ENCODE results near the gene MAD2L1BP. TPM values are rescaled to one million over a fixed set of nuclear protein-coding genes. Genes with fewer than 3 reads are reported as not detected.

MAD2L1BP gene
- total RNA-seq, 1 experiment from 2014 or later, result 46.3 TPM

DNA sequence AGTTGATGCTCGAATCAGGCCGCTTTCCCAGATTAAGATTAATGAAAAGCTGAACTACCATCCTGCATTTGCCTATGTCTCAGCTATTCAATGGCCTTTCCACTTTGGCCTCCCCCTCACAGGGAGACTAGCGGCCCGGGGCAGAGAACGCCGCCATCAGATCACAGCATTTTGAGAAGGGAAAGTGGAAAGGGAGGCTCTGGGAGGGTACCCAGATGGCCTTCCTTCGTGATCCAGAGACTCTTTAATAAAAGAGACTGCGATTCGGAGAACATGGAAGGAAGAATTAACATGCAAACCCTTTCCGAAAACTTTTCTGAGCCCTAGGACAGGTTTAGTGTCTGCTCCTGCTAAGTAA is 51.4 kb downstream of the MAD2L1BP start:
- Histone ChIP-seq H3K9me3 (ENCODE audit: control insufficient read depth, low read depth, low read length) (no peaks in the 10 kb centered on the region), H3K4me1 (ENCODE audit: insufficient read depth, low read length) (no peaks in the 10 kb centered on the region; the same call in 1 of the 2 replicates), H2BK12ac (ENCODE audit: insufficient read length, low read depth, low read length) (no peak overlapping the region), H3K23me2 (ENCODE audit: insufficient read length, low read depth, low read length, poor library complexity, severe bottlenecking) (peaks cover 8% of the 10 kb centered on the region), H2AFZ (ENCODE audit: low read length) (no peak overlapping the region), H2AK5ac (ENCODE audit: insufficient read length, low read length) (no peak overlapping the region), H2BK120ac (ENCODE audit: low read depth, low read length, poor library complexity, severe bottlenecking) (no peak overlapping the region), H3K79me2 (ENCODE audit: insufficient read depth, low read length) (peaks cover 26% of the 10 kb centered on the region), H3T11ph (ENCODE audit: low read length) (no peak overlapping the region), H3K18ac (ENCODE audit: insufficient read length, low read depth, low read length) (no peak overlapping the region), H4K8ac (replicated peaks; ENCODE audit: insufficient read length, low read depth, low read length) (no peak overlapping the region), H4K5ac (ENCODE audit: insufficient read length, low read depth, low read length) (no peak overlapping the region), H4K20me1 (ENCODE audit: control insufficient read depth, insufficient read depth, insufficient read length) (no peaks in the 10 kb centered on the region), H4K91ac (ENCODE audit: insufficient read length, low read depth, low read length) (no peak overlapping the region), H3K4me2 (ENCODE audit: insufficient read depth, insufficient read length, low read length) (peak overlapping the region; percentile 78), H3K9ac (ENCODE audit: extremely low read depth, insufficient read length, low read length) (peak overlapping the region; percentile 89), H3K27me3 (ENCODE audit: insufficient read depth, low read length) (no peaks in the 10 kb centered on the region), H2BK15ac (ENCODE audit: low read depth, low read length) (no peak overlapping the region), H3K14ac (ENCODE audit: insufficient read depth, low read length) (0 out of 2 replicates have a peak overlapping the region, but pooled peaks have one; percentile 2), H3K79me1 (ENCODE audit: insufficient read depth, low read depth, low read length, poor library complexity, severe bottlenecking) (peaks cover 13% of the 10 kb centered on the region), H3K4ac (ENCODE audit: low read depth, low read length) (no peak overlapping the region), H2BK20ac (ENCODE audit: low read depth, low read length, poor library complexity, severe bottlenecking) (no peak overlapping the region), H2BK5ac (ENCODE audit: insufficient read length, low read length) (no peak overlapping the region), H3K27ac (ENCODE audit: insufficient read length, low read depth, low read length) (no peak overlapping the region), H3K56ac (ENCODE audit: insufficient read length, low read depth, low read length) (peak overlapping the region; percentile 9), H3K23ac (ENCODE audit: insufficient read length, low read depth, low read length) (no peak overlapping the region)
- H3K9me3 Mint-ChIP-seq, result no peaks in the 10 kb centered on the region
- WGBS (ENCODE audit: extremely low coverage, insufficient read length, low lambda C conversion rate), result no CpG with 5 or more reads among the region's 10 CpGs
- H3K27ac Mint-ChIP-seq, result peak overlapping the region; percentile 83 to 97 (median 91); a peak in 5 of 7 replicates
- no peak for DNase-seq
- peak overlapping the region; percentile 96 to 98 for H3K4me3 Mint-ChIP-seq
- TF ChIP-seq, protein P1, sequence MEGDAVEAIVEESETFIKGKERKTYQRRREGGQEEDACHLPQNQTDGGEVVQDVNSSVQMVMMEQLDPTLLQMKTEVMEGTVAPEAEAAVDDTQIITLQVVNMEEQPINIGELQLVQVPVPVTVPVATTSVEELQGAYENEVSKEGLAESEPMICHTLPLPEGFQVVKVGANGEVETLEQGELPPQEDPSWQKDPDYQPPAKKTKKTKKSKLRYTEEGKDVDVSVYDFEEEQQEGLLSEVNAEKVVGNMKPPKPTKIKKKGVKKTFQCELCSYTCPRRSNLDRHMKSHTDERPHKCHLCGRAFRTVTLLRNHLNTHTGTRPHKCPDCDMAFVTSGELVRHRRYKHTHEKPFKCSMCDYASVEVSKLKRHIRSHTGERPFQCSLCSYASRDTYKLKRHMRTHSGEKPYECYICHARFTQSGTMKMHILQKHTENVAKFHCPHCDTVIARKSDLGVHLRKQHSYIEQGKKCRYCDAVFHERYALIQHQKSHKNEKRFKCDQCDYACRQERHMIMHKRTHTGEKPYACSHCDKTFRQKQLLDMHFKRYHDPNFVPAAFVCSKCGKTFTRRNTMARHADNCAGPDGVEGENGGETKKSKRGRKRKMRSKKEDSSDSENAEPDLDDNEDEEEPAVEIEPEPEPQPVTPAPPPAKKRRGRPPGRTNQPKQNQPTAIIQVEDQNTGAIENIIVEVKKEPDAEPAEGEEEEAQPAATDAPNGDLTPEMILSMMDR (conservative IDR thresholded peaks at IDR 0.05), result no peak
- no peaks in the 10 kb centered on the region; the same call in 1 of the 2 replicates for H3K27me3 Mint-ChIP-seq (ENCODE audit: low read depth)
- peaks cover 26 to 29% of the 10 kb centered on the region in 2 experiments for H3K4me1 Mint-ChIP-seq
- peaks cover 0 to 3% (median 0%) of the 10 kb centered on the region in 3 experiments; a peak in 2 of 7 replicates for H3K36me3 Mint-ChIP-seq (ENCODE audit: insufficient read depth in 1 of 3, low read depth in 3 of 3)
